Suprapubic skin (tissue), 4 donors: ENCODE data around the gene AIRE.

Source experiments
- POLR2A ChIP-seq, 2 donors: fragments of 450-650 bp; IDR thresholded peaks; one replicate each; pipeline ENCODE4 v1.6.1; 2017; ENCODE audit warnings: antibody characterized with exemption in 2 of 2, mild to moderate bottlenecking in 2 of 2, moderate library complexity in 2 of 2
- POLR2AphosphoS5 ChIP-seq, 3 donors: sonication (generic); formaldehyde crosslinking; IDR thresholded peaks; one replicate each; pipeline ENCODE4 v1.6.1; 2017; ENCODE audit warnings: antibody characterized with exemption in 3 of 3
- TF ChIP-seq, protein P1 (sequence below), 2 donors: fragments of 200-600 bp in 1 of 2; fragments of 450-650 bp in 1 of 2; sonication (generic) in 1 of 2; IDR thresholded peaks; one replicate each; pipeline ENCODE4 v1.5.1; 2016 to 2019; ENCODE audit warnings: antibody characterized with exemption in 2 of 2, mild to moderate bottlenecking in 1 of 2, moderate library complexity in 1 of 2

DNA sequence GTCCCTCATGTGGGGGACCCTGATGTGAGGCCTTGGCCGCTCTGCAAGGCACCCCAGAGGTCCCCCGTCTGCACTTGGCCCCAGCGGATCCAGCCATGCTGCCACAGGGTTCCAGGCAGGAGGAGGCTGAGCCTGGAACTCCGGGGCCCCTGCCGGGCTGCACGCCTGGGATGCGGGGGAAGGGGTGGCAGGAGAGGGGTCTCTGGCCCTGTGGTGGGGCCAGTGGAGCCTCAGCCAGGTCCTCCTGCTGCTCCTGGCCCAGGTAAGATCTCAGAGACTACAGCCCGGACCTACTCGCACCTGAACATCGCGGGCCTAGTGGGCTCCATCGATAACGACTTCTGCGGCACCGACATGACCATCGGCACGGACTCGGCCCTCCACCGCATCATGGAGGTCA, 27.0 kb downstream of the AIRE start:
- no peak for TF ChIP-seq POLR2A (IDR thresholded peaks at IDR 0.05)
- TF ChIP-seq, protein P1, sequence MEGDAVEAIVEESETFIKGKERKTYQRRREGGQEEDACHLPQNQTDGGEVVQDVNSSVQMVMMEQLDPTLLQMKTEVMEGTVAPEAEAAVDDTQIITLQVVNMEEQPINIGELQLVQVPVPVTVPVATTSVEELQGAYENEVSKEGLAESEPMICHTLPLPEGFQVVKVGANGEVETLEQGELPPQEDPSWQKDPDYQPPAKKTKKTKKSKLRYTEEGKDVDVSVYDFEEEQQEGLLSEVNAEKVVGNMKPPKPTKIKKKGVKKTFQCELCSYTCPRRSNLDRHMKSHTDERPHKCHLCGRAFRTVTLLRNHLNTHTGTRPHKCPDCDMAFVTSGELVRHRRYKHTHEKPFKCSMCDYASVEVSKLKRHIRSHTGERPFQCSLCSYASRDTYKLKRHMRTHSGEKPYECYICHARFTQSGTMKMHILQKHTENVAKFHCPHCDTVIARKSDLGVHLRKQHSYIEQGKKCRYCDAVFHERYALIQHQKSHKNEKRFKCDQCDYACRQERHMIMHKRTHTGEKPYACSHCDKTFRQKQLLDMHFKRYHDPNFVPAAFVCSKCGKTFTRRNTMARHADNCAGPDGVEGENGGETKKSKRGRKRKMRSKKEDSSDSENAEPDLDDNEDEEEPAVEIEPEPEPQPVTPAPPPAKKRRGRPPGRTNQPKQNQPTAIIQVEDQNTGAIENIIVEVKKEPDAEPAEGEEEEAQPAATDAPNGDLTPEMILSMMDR (IDR thresholded peaks at IDR 0.05): no peak
- TF ChIP-seq POLR2AphosphoS5 (IDR thresholded peaks at IDR 0.05): no peak
